Ectodermal cell (in vitro differentiated cells): ENCODE measurements around the gene NCAN.

ENCODE experiments used
- H3K27ac ChIP-seq: 2 replicates; pipeline ENCODE4 v1.7.0; 2013; ENCODE audit warnings: mild to moderate bottlenecking, low read depth, low read length; ENCODE audit not compliant: insufficient read depth, poor library complexity, severe bottlenecking
- H3K27me3 ChIP-seq: 2 replicates; pipeline ENCODE4 v1.7.0; 2013; ENCODE audit warnings: mild to moderate bottlenecking, low read length; ENCODE audit not compliant: insufficient read depth, control insufficient read depth, poor library complexity, severe bottlenecking
- H3K36me3 ChIP-seq: one replicate; pipeline ENCODE4 v1.7.0; 2013; ENCODE audit warnings: low read length; ENCODE audit not compliant: control insufficient read depth, insufficient read depth
- H3K4me1 ChIP-seq: one replicate; pipeline ENCODE4 v1.7.0; 2013; ENCODE audit warnings: low read length; ENCODE audit not compliant: control insufficient read depth, insufficient read depth
- H3K4me3 ChIP-seq: 2 replicates; pipeline ENCODE4 v1.7.0; 2013; ENCODE audit warnings: low read depth, low read length, control low read depth; ENCODE audit not compliant: insufficient read depth
- H3K9me3 ChIP-seq: 2 replicates; pipeline ENCODE4 v1.7.0; 2013; ENCODE audit warnings: mild to moderate bottlenecking, low read length, moderate library complexity; ENCODE audit not compliant: control insufficient read depth
- WGBS, 2 experiments: methylation state at CpG; one replicate each; pipeline ENCODE4 v1.1.7; 2013; ENCODE audit warnings: missing lambda C conversion rate in 2 of 2; 5-methylcytosine and 5-hydroxymethylcytosine counted together

The NCAN gene

GRCh38 chr19:19270749-19271571 lies 59.2 kb downstream of the NCAN start:
- no peak overlapping the region for H3K27ac ChIP-seq
- H3K4me3 ChIP-seq: no peak overlapping the region
- H3K4me1 ChIP-seq: no peaks in the 10 kb centered on the region
- H3K9me3 ChIP-seq: no peaks in the 10 kb centered on the region
- no peaks in the 10 kb centered on the region for H3K27me3 ChIP-seq
- WGBS, 2 experiments: 94 to 96% methylated on average over 8 of the region's 8 CpGs
- H3K36me3 ChIP-seq: peaks cover 4% of the 10 kb centered on the region

- no peak overlapping the region for H3K27ac ChIP-seq
- H3K9me3 ChIP-seq: no peaks in the 10 kb centered on the region
- no peaks in the 10 kb centered on the region for H3K27me3 ChIP-seq
- H3K36me3 ChIP-seq: peaks cover 9% of the 10 kb centered on the region
- peak overlapping the region; percentile 33 for H3K4me3 ChIP-seq
- 92 to 94% methylated on average over 8 of the region's 8 CpGs for WGBS, 2 experiments
- H3K4me1 ChIP-seq: no peaks in the 10 kb centered on the region
Measured at GRCh38 chr19:19271828-19272599, 60.3 kb downstream of the NCAN start.

GRCh38 chr19:19274146-19274545 lies 62.4 kb downstream of the NCAN start:
- 88 to 92% methylated on average over 8 of the region's 8 CpGs for WGBS, 2 experiments
- Histone ChIP-seq H3K4me3 (no peak overlapping the region), H3K27ac (no peak overlapping the region), H3K27me3 (no peaks in the 10 kb centered on the region), H3K36me3 (peaks cover 16% of the 10 kb centered on the region), H3K4me1 (no peaks in the 10 kb centered on the region), H3K9me3 (no peaks in the 10 kb centered on the region)

GRCh38 chr19:19274716-19275565 lies 63.2 kb downstream of the NCAN start:
- Histone ChIP-seq H3K9me3 (no peaks in the 10 kb centered on the region), H3K27me3 (no peaks in the 10 kb centered on the region), H3K4me1 (no peaks in the 10 kb centered on the region), H3K4me3 (no peak overlapping the region), H3K36me3 (peaks cover 16% of the 10 kb centered on the region), H3K27ac (no peak overlapping the region)
- 94 to 95% methylated on average over 9 of the region's 9 CpGs for WGBS, 2 experiments

- H3K36me3 ChIP-seq: peaks cover 21% of the 10 kb centered on the region
- H3K4me3 ChIP-seq: no peak overlapping the region
- 96 to 97% methylated on average over 12 of the region's 12 CpGs for WGBS, 2 experiments
- no peaks in the 10 kb centered on the region for H3K9me3 ChIP-seq
- no peak overlapping the region for H3K27ac ChIP-seq
- H3K4me1 ChIP-seq: no peaks in the 10 kb centered on the region
- H3K27me3 ChIP-seq: no peaks in the 10 kb centered on the region
Measured at GRCh38 chr19:19276386-19276785, 64.6 kb downstream of the NCAN start.

GRCh38 chr19:19276851-19277250 lies 65.1 kb downstream of the NCAN start:
- no peaks in the 10 kb centered on the region for H3K4me1 ChIP-seq
- H3K9me3 ChIP-seq: no peaks in the 10 kb centered on the region
- H3K27ac ChIP-seq: no peak overlapping the region
- H3K4me3 ChIP-seq: no peak overlapping the region
- no peaks in the 10 kb centered on the region for H3K27me3 ChIP-seq
- H3K36me3 ChIP-seq: peaks cover 21% of the 10 kb centered on the region
- 95 to 96% methylated on average over 20 of the region's 20 CpGs for WGBS, 2 experiments

GRCh38 chr19:19278315-19278714 lies 66.6 kb downstream of the NCAN start:
- no peak overlapping the region for H3K4me3 ChIP-seq
- peaks cover 21% of the 10 kb centered on the region for H3K36me3 ChIP-seq
- H3K27ac ChIP-seq: no peak overlapping the region
- H3K4me1 ChIP-seq: no peaks in the 10 kb centered on the region
- H3K9me3 ChIP-seq: no peaks in the 10 kb centered on the region
- 93 to 94% methylated on average over 7 of the region's 7 CpGs for WGBS, 2 experiments
- H3K27me3 ChIP-seq: no peaks in the 10 kb centered on the region

- H3K4me1 ChIP-seq: no peaks in the 10 kb centered on the region
- no peaks in the 10 kb centered on the region for H3K9me3 ChIP-seq
- H3K27me3 ChIP-seq: no peaks in the 10 kb centered on the region
- WGBS, 2 experiments: 96 to 97% methylated on average over 19 of the region's 19 CpGs
- no peak overlapping the region for H3K4me3 ChIP-seq
- no peak overlapping the region for H3K27ac ChIP-seq
- peaks cover 26% of the 10 kb centered on the region for H3K36me3 ChIP-seq
Measured at GRCh38 chr19:19279062-19279612, 67.4 kb downstream of the NCAN start.

GRCh38 chr19:19279853-19280252 lies 68.1 kb downstream of the NCAN start:
- no peaks in the 10 kb centered on the region for H3K9me3 ChIP-seq
- H3K27me3 ChIP-seq: no peaks in the 10 kb centered on the region
- H3K36me3 ChIP-seq: peaks cover 32% of the 10 kb centered on the region
- H3K4me3 ChIP-seq: no peak overlapping the region
- WGBS, 2 experiments: 95 to 97% methylated on average over 16 of the region's 16 CpGs
- H3K27ac ChIP-seq: no peak overlapping the region
- H3K4me1 ChIP-seq: no peaks in the 10 kb centered on the region
